ENCODE results near the gene DNAJC2.
"Not testable (repeated sequence)": the region's sequence is repeated elsewhere in the genome, so short reads cannot be mapped to it uniquely, and the experiment has no call there.

The DNAJC2 gene

GRCh38 chr7:103264054-103264453 is 80.5 kb downstream of the DNAJC2 start:
- not testable (repeated sequence) for DNase-seq (ENCODE audit: low spot score)

Data from putamen (tissue), 1 donor.